ENCODE results near the gene CYP4A22.
"Not testable (repeated sequence)": the region's sequence is repeated elsewhere in the genome, so short reads cannot be mapped to it uniquely, and the experiment has no call there.

- TF ChIP-seq RFX5 (IDR thresholded peaks at IDR 0.05; ENCODE audit: low read length); EZH2phosphoT487 (IDR thresholded peaks at IDR 0.05; ENCODE audit: borderline replicate concordance, low read depth); SIN3A (IDR thresholded peaks at IDR 0.05; ENCODE audit: borderline replicate concordance, low read depth, low read length); RXRA (IDR thresholded peaks at IDR 0.05; ENCODE audit: borderline replicate concordance, low read depth); CTCF (IDR thresholded peaks at IDR 0.05); TAF1 (IDR thresholded peaks at IDR 0.05; ENCODE audit: borderline replicate concordance, low read depth, low read length); IRF3 (IDR thresholded peaks at IDR 0.05; ENCODE audit: low read depth, low read length); FOXM1 (IDR thresholded peaks at IDR 0.05; ENCODE audit: low read depth); EP300 (IDR thresholded peaks at IDR 0.05; ENCODE audit: borderline replicate concordance in 1 of 2, low read depth in 1 of 2, low read length in 1 of 2); SMC3 (IDR thresholded peaks at IDR 0.05; ENCODE audit: low read depth, low read length); RCOR1 (IDR thresholded peaks at IDR 0.05; ENCODE audit: low read length); RAD21 (IDR thresholded peaks at IDR 0.05; ENCODE audit: low read length); NFIC (IDR thresholded peaks at IDR 0.05; ENCODE audit: borderline replicate concordance): not testable (repeated sequence)
- TF ChIP-seq, protein P1, sequence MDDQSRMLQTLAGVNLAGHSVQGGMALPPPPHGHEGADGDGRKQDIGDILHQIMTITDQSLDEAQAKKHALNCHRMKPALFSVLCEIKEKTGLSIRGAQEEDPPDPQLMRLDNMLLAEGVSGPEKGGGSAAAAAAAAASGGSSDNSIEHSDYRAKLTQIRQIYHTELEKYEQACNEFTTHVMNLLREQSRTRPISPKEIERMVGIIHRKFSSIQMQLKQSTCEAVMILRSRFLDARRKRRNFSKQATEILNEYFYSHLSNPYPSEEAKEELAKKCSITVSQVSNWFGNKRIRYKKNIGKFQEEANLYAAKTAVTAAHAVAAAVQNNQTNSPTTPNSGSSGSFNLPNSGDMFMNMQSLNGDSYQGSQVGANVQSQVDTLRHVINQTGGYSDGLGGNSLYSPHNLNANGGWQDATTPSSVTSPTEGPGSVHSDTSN (IDR thresholded peaks at IDR 0.05), result not testable (repeated sequence)
Observed at GRCh38 chr1:47121039-47121438, 16.2 kb upstream of the CYP4A22 start.

Data from SK-N-SH (cell line).